Measurements from ENCODE around the gene PHYH.
"Not testable (repeated sequence)": the region's sequence is repeated elsewhere in the genome, so short reads cannot be mapped to it uniquely, and the experiment has no call there.

The PHYH gene

GRCh38 chr10:13319166-13319565 is 19.3 kb upstream of the PHYH start:
- DNase-seq, result no peak

GRCh38 chr10:13317474-13317873 is 17.6 kb upstream of the PHYH start:
- no peak for DNase-seq

- no peak for DNase-seq
Observed at GRCh38 chr10:13316635-13317311, 16.9 kb upstream of the PHYH start.

GRCh38 chr10:13315361-13315760 is 15.5 kb upstream of the PHYH start:
- DNase-seq, result no peak

- no peak for DNase-seq
Observed at GRCh38 chr10:13311177-13311575, 11.3 kb upstream of the PHYH start.

GRCh38 chr10:13310518-13311176 is 10.8 kb upstream of the PHYH start:
- DNase-seq, result no peak

GRCh38 chr10:13309792-13310191 is 9.9 kb upstream of the PHYH start:
- DNase-seq, result no peak

- DNase-seq, result no peak
Observed at GRCh38 chr10:13308096-13308495, 8.2 kb upstream of the PHYH start.

- DNase-seq, result no peak
Observed at GRCh38 chr10:13306103-13306502, 6.2 kb upstream of the PHYH start.

- DNase-seq, result no peak
Observed at GRCh38 chr10:13302821-13303555, 3.1 kb upstream of the PHYH start.

- no peak for DNase-seq
Observed at GRCh38 chr10:13298748-13299436, 972 bp downstream of the PHYH start.

- no peak for DNase-seq
Observed at GRCh38 chr10:13296476-13296875, 3.4 kb downstream of the PHYH start.

- DNase-seq, result no peak
Observed at GRCh38 chr10:13294784-13295183, 5.1 kb downstream of the PHYH start.

GRCh38 chr10:13291821-13292773 is 7.8 kb downstream of the PHYH start:
- DNase-seq, result no peak

GRCh38 chr10:13291061-13291460 is 8.8 kb downstream of the PHYH start:
- DNase-seq, result no peak

- DNase-seq, result no peak
Observed at GRCh38 chr10:13284050-13284449, 15.8 kb downstream of the PHYH start.

- not testable (repeated sequence) for DNase-seq
Observed at GRCh38 chr10:13282348-13282747, 17.5 kb downstream of the PHYH start.

GRCh38 chr10:13276749-13277365 is 23.0 kb downstream of the PHYH start:
- no peak for DNase-seq

GRCh38 chr10:13276146-13276545 is 23.7 kb downstream of the PHYH start:
- DNase-seq, result not testable (repeated sequence)

- no peak for DNase-seq
Observed at GRCh38 chr10:13272164-13272571, 27.7 kb downstream of the PHYH start.

- DNase-seq, result peak in 2 of 4 experiments; percentile 12 to 54
Observed at GRCh38 chr10:13271552-13272163, 28.2 kb downstream of the PHYH start.

Data from activated naive CD4-positive, alpha-beta T cell (primary cell).